ENCODE measurements around the gene ZNRF1. TPM values are rescaled to one million over a fixed set of nuclear protein-coding genes. Genes with fewer than 3 reads are reported as not detected.

The ZNRF1 gene
- total and polyA plus RNA-seq, 8 donors: 5.3 to 11.4 (median 7.9) TPM

DNA sequence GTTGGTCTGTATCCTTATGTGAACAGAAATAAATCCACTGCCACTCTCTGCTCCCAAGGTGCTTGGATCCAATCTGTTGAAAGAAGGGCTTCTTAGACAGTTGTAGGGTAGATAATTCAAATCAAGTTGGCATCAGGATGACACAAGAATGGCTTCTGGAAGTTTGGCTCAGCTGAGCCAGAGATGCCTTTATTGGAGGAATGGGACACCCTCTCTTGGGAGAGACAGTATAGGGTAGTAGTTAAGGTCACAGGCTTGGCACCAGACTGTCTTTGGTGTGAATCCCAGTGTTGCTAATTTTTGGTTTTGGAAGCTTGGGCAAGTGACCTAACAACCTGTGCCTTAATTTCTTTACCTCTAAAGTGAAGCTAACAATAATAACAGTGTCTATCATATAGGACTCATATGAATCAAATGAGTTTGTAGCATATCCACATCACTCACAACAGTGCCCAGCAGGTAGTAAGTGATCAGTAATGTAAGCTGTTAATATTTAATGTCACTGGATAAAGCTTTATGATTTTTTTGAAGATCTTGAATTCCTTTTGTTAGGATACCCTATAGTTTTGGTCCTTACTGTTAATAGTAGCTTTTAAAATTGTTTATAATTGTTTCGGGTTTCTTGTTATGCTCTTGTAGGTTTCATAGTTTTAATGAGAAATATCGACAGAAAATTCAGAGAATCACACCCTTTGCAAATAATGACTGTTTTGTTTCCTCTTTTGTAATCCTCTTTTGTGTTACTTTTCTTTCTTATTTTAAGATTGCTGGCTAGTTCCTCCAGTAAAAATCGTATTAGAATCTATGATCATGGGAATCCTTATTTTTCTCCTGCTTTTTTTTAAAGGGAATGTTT is 19.1 kb downstream of the ZNRF1 start:
- Histone ChIP-seq H3K4me1 (peaks cover 0 to 4% (median 0%) of the 10 kb centered on the region in 3 donors), H3K4me3 (no peak overlapping the region), H3K9me3 (no peaks in the 10 kb centered on the region), H3K27ac (no peak overlapping the region), H3K27me3 (no peaks in the 10 kb centered on the region), H3K36me3 (no peaks in the 10 kb centered on the region)
- DNase-seq: no peak
- 42 to 52% methylated on average over 3 of the region's 3 CpGs for WGBS, 2 donors
- ATAC-seq: no peak
- FAIRE-seq: no peak
- TF ChIP-seq, protein P1, sequence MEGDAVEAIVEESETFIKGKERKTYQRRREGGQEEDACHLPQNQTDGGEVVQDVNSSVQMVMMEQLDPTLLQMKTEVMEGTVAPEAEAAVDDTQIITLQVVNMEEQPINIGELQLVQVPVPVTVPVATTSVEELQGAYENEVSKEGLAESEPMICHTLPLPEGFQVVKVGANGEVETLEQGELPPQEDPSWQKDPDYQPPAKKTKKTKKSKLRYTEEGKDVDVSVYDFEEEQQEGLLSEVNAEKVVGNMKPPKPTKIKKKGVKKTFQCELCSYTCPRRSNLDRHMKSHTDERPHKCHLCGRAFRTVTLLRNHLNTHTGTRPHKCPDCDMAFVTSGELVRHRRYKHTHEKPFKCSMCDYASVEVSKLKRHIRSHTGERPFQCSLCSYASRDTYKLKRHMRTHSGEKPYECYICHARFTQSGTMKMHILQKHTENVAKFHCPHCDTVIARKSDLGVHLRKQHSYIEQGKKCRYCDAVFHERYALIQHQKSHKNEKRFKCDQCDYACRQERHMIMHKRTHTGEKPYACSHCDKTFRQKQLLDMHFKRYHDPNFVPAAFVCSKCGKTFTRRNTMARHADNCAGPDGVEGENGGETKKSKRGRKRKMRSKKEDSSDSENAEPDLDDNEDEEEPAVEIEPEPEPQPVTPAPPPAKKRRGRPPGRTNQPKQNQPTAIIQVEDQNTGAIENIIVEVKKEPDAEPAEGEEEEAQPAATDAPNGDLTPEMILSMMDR (IDR thresholded peaks at IDR 0.05): no peak
- intact Hi-C loops (cut with DNase I): no loop called here

DNA sequence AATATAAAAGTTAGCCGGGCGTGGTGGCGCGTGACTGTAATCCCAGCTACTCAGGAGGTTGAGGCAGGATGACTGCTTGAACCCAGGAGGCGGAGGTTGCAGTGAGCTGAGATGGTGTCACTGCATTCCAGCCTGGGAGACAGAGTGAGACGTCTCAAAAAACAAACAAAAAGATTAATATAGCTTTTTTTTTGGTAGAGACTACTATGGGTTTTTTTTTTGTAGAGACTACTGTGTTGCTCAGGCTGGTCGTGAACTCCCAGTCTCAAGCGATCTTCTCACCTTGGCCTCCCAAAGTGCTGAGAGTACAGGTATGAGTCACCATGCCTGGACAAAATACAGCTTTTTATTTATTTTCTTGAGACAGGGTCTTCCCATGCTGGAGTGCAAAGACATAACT is 20.2 kb downstream of the ZNRF1 start:
- TF ChIP-seq, protein P1 (IDR thresholded peaks at IDR 0.05): no peak
- Histone ChIP-seq H3K9me3 (no peaks in the 10 kb centered on the region), H3K4me1 (peaks cover 0 to 4% (median 0%) of the 10 kb centered on the region in 3 donors), H3K27me3 (no peaks in the 10 kb centered on the region), H3K36me3 (no peaks in the 10 kb centered on the region), H3K27ac (no peak overlapping the region), H3K4me3 (no peak overlapping the region)
- intact Hi-C loops (cut with DNase I): no loop called here
- FAIRE-seq (no peak), DNase-seq (no peak), ATAC-seq (no peak)
- WGBS, 2 donors: 90 to 91% methylated on average over 8 of the region's 8 CpGs

DNA sequence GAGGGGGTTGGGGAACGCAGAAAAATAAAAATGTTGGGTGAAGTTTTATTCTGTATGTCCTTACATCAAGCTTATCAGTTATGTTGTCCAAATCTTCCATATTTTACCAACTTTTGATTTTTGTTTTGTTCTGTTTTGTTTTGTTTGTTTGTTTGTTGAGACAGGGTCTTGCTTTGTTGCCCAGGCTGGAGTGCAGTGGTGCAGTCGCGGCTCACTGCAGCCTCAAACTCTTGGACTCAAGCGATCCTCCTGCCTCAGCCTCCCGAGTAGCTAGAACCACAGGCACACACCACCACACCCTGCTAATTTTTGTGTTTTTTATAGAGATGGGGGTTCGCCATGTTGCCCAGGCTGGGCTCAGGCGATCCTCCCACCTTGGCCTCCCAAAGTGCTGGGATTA is 20.8 kb downstream of the ZNRF1 start:
- intact Hi-C loops (cut with DNase I): no loop called here
- ATAC-seq (no peak), DNase-seq (no peak), FAIRE-seq (no peak)
- Histone ChIP-seq H3K27ac (no peak overlapping the region), H3K9me3 (no peaks in the 10 kb centered on the region), H3K4me1 (peaks cover 0 to 4% (median 0%) of the 10 kb centered on the region in 3 donors), H3K27me3 (no peaks in the 10 kb centered on the region), H3K36me3 (no peaks in the 10 kb centered on the region), H3K4me3 (no peak overlapping the region)
- 96 to 99% methylated on average over 7 of the region's 7 CpGs for WGBS, 2 donors
- TF ChIP-seq, protein P1 (IDR thresholded peaks at IDR 0.05): no peak

- TF ChIP-seq, protein P1 (IDR thresholded peaks at IDR 0.05): no peak
- no peaks in the 10 kb centered on the region for H3K36me3 ChIP-seq
- no peaks in the 10 kb centered on the region for H3K9me3 ChIP-seq
- ATAC-seq: no peak
- FAIRE-seq: no peak
- H3K4me3 ChIP-seq: no peak overlapping the region
- H3K27me3 ChIP-seq: no peaks in the 10 kb centered on the region
- intact Hi-C loops (cut with DNase I): no loop called here
- peaks cover 0 to 4% (median under 1%) of the 10 kb centered on the region in 3 donors for H3K4me1 ChIP-seq
- DNase-seq: no peak
- WGBS, 2 donors: 55 to 75% methylated on average over 1 of the region's 1 CpG
- H3K27ac ChIP-seq: no peak overlapping the region
These were observed 22.6 kb downstream of the ZNRF1 start for GRCh38 chr16:75021410-75021809.

DNA sequence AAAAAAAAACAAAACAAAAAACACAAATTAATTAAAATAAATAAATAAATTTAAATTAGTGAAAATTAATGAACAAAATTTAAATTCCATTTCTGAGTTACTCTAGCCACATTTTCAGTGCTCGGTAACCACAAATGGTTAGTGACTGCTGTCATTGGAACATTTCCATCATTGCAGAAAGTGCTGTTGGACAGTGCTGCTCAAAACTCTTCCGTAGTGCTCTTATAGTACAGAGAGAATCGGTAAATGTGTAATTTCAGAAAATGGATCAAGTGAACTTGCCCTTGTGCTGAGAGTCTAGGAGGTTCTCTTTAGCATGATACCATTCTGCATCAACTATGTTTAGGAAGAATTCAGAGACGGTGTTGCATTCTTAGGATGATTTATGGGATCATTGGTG is 23.7 kb downstream of the ZNRF1 start:
- intact Hi-C loops (cut with DNase I): no loop called here

More for the DNA sequence above, 23.7 kb downstream of the ZNRF1 start:
- ATAC-seq: no peak
- Histone ChIP-seq H3K4me3 (no peak overlapping the region), H3K27ac (no peak overlapping the region), H3K27me3 (no peaks in the 10 kb centered on the region), H3K4me1 (peaks cover 0 to 5% (median 0%) of the 10 kb centered on the region in 3 donors), H3K9me3 (no peaks in the 10 kb centered on the region), H3K36me3 (no peaks in the 10 kb centered on the region)
- TF ChIP-seq, protein P1 (IDR thresholded peaks at IDR 0.05): no peak
- WGBS, 2 donors: 98 to 99% methylated on average over 4 of the region's 4 CpGs
- no peak for FAIRE-seq
- DNase-seq: no peak
